HG03066 (cell line): Measurements from ENCODE around the gene PRKCZ.

ENCODE experiments used
- ATAC-seq: cut with Tn5 transposase; IDR thresholded peaks from one replicate; pipeline ENCODE4 v1.9.1; 2021; ENCODE audit warnings: low read depth; ENCODE audit not compliant: unreplicated experiment

Gene PRKCZ

GRCh38 chr1:2233468-2233867, 183.3 kb downstream of the PRKCZ start:
- no peak for ATAC-seq

- ATAC-seq: peak; percentile 69
Measured at GRCh38 chr1:2233997-2234761, 184.0 kb downstream of the PRKCZ start.

- no peak for ATAC-seq
Measured at GRCh38 chr1:2234762-2235113, 184.5 kb downstream of the PRKCZ start.
